Uterine smooth muscle cell (primary cell): Measurements from ENCODE around the gene CEP44. TPM values are rescaled to one million over a fixed set of nuclear protein-coding genes. Genes with fewer than 3 reads are reported as not detected.

Source experiments
- total RNA-seq: library from RNA; depleted of rRNA; stranded (reverse); fragments of >200 nt; gene quantifications from 2 replicates; pipeline ENCODE4 v1.2.3, GENCODE V29; 2014

CEP44 gene, protein sequence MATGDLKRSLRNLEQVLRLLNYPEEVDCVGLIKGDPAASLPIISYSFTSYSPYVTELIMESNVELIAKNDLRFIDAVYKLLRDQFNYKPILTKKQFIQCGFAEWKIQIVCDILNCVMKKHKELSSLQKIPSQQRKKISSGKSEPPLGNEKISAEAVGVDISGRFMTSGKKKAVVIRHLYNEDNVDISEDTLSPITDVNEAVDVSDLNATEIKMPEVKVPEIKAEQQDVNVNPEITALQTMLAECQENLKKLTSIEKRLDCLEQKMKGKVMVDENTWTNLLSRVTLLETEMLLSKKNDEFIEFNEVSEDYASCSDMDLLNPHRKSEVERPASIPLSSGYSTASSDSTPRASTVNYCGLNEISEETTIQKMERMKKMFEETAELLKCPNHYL
- 21.5 and 33.8 TPM in 2 replicates for total RNA-seq

DNA sequence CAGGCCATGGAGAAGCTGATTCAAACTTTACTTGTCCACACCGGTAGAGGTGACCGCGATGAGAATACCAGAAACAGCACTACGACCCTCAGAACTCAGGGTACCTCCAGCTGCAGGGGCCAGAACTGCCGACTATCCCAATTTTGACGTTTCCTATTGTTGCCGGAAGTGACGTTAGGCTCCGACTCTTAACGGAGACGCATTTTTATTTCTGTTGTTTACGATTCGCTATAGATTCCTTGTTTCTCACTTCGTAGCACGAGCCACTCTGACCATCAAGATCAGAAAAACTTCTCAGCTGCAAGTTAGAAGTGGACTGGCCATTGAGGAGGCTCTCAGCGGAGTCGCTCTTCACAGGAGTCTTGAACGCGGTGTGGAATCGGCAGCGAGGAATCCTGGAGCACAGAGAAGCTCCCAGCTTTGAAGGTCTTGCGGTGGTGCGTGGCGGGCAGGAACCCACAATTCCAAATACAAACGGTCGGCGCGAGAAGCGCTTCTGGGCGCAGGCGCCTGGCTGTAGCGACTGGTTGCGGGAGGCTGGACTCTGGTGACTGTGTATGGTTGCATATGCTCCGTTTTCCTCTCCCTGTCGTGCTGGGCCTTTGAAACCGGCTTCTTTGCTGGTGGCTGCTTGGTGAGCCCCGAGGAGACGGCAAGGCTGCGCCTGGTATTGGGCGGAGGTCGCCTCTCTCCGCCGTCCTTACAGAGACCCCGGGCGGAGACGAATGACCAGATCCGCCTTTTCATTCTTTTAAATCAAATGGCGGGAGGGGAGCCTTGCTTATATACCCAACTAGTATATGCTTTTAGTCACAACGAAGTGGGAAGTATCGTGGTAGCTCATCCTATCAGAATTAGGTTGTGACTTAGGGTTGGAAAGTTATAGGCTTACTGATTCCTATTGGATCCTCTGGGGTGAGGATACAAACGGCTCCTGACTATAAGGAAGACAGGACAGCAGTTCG is at the start of gene CEP44, which contains the start of gene FBXO8:
Gene CEP44 (plus strand): TSS at position 405 of the 965 bp plus-strand sequence. CDS start 15,211 bp downstream, outside the sequence.
Gene FBXO8 (minus strand): TSS at position 161 of the 965 bp plus-strand sequence. CDS start 20,575 bp downstream, outside the sequence.

Other genes with a start within 250 kb of the CEP44 start
- gene FBXO8, start 244 bp upstream of the CEP44 start, total RNA-seq: 38.1 and 39.0 TPM in 2 replicates
- 1.5 and 9.8 TPM in 2 replicates for gene HPGD, start 238.6 kb downstream of the CEP44 start, total RNA-seq